GM10847 (cell line): ENCODE results near the gene TRAF1.

Experiments
- POLR2A ChIP-seq: IDR thresholded peaks from 2 replicates; pipeline ENCODE4 v1.6.1; 2011; ENCODE audit not compliant: insufficient read length; ENCODE audit errors: extremely low read depth

The TRAF1 gene

GRCh38 chr9:120877276-120878034, 49.1 kb downstream of the TRAF1 start:
- peak; percentile 66 for TF ChIP-seq POLR2A

DNA sequence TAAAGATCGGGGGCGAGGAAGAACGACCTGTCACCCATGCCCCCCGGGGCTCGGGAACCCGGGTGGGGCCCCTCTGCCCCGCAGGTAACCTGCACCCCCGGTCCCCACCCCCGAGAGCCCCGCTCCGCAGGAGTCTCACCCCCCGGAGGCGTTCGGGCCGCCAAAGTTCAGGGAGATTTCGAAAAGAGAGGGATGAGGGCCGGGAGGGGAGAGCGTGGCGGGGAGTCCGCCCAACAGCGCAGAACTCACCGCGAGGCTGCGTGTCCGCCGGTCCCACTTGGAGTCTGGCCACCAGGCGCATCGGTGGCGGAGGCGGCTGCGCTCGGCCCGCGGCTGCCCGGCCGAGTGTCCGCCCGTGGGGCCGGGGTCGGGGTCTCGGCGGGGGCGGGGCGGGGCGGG, 49.8 kb downstream of the TRAF1 start, which contains the start of gene PHF19:
Gene PHF19, minus strand, starts transcription at position 347 of the 399 bp plus-strand sequence. CDS start 2,447 bp downstream, outside the sequence.
- peak; percentile 45 for TF ChIP-seq POLR2A

- peak; percentile 61 for TF ChIP-seq POLR2A
Measured at GRCh38 chr9:120875954-120876841, 50.4 kb downstream of the TRAF1 start.

DNA sequence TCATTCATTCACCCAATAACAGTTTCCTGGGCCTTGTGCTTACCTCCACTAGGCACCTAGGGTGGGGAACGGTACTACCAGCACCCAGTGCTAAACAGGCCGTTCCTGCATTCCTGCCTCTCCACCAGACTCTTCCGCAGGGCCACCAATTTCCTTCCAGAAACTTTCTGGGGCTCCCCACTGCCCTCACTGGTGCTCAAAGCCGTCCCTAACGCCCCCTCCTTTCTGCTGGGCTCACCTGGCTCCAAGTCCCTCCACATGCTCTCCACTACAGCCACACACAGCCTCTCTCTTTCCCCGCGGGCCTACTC, 51.0 kb downstream of the TRAF1 start:
- TF ChIP-seq POLR2A = no peak

DNA sequence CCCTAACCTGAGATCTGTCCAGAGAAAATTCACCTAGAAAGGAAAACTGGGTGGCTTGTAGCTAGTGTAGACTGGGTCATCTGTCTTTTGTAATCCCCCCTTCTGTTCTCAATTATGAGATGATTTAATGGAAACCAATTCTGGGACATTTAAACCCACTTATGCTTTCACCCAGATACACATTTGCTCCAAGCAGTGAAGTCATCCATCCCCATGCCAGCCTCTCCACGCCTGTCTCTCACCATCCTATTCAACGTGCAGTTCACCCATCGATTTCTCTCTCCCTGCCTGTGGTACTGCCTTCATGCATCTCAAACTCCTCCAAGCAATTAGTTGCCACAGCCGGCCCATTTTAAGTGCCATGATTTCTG, 51.4 kb downstream of the TRAF1 start:
- no peak for TF ChIP-seq POLR2A

- TF ChIP-seq POLR2A = no peak
Measured at GRCh38 chr9:120874226-120875194, 52.1 kb downstream of the TRAF1 start.

GRCh38 chr9:120873512-120873911, 53.1 kb downstream of the TRAF1 start:
- no peak for TF ChIP-seq POLR2A

DNA sequence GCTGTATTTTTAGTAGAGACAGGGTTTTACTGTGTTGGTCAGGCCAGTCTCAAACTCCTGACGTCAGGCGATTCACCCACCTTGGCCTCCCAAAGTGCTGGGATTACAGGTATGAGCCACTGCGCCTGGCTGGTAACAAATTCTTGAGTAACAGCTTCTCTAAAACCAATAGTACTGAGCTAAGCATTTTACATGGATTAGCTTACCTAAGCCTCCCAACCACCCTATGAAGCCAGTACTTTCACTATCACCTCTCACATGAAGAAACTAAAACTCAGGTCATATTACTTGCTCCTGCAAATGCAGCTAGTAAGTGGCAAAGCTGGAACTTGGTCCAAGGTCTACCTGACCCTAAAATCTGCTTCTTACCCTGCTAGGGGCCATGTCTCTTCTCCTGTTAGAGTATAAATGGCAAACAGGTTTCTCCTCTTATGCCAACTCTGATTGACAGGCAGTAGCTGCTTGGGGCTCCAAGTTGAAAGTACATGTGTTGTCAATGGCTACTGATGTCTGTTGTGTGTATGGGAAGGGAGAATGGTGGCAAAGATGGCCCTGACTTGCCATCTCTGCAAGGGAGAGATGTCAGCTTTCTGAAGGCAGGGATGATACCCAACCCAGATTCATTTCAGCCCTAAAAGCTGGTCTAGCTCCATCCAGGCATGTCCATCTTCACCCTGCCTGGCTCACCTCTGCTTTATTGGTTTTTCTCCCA, 53.6 kb downstream of the TRAF1 start:
- no peak for TF ChIP-seq POLR2A

DNA sequence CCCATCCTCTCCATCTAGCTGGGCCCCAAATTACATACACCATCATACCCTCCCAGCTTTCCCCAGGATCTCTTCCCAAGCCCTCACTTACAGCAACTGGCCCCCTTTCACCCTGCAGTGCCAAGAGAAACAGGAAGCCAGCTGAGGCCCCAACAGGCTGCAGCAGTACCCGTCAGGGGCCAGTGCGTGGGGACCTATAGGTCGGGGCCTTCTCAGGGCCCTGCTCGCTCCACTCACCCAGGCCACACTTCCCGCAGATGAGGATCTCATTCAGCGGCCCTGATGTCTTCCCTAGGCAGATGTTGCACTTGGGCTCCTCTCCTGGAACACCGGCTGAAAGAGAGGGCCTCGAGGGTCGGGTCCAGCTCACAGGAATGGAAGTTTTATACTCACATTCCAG, 56.4 kb downstream of the TRAF1 start:
- TF ChIP-seq POLR2A = no peak

GRCh38 chr9:120869726-120870125, 56.9 kb downstream of the TRAF1 start:
- TF ChIP-seq POLR2A = no peak

DNA sequence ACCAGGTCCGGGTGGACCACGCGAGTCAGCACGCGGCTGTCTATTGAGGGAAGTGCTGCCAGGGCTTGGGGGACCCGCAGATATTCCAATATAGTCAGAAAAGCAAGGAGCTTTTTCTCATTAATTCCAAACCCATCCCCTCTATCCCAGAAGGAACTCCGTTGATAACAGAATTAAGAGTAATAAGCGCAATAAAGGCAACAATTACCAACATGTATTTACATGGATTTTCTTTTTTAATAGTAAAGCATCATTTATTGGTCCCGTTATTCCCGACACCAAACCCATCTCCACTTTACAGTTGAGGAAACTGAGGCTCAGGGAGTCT, 57.3 kb downstream of the TRAF1 start:
- TF ChIP-seq POLR2A = no peak

DNA sequence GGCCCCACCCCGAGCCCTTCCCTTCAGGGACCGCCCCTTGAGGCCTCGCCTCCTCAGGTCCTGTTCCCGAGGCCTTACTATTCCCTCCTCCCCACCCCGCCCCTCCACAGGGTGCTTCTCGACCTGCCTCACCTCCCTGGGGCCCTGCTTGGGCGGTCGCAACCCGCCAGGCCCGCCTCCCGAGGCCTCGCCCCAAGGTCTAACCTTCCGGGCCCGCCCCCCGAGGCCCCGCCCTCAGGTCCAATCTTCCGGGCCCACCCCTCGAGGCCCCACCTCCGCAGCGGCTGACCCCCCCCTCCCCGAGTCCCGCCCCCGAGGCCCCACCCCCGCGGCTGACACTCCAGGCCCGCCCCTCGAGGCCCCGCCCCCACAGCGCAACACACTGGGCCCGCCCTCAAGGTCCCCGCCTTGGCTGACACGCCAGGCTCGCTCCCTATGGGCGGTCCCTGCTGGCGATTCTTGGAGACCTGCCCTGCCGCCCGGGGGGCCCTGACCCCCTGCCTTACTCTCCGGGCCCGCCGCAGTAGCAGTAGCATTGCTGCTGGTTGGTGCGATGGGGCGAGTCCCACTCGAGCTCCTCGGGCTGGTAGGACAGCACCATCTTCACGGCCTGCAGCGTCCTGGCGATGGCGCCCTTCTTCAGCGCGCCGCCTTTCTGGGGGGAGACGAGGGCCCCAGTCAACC, 57.8 kb downstream of the TRAF1 start:
- TF ChIP-seq POLR2A = peak; percentile 31

DNA sequence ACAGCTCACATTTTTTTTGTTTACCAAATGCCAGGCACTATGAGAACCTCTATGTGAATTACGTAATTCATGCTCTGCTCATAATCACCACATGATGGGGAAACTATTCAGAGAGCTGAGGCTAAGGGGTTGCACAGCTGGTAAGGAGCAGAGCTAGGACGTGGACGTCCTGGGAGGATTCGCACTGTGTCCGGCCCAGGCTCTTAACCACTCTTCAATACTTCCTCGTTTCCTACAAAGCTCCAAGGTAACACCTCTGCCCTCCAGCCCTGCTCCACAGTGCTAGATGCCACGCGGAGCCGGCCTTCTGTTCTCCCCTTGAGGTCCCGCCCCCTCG, 58.3 kb downstream of the TRAF1 start:
- TF ChIP-seq POLR2A = no peak

DNA sequence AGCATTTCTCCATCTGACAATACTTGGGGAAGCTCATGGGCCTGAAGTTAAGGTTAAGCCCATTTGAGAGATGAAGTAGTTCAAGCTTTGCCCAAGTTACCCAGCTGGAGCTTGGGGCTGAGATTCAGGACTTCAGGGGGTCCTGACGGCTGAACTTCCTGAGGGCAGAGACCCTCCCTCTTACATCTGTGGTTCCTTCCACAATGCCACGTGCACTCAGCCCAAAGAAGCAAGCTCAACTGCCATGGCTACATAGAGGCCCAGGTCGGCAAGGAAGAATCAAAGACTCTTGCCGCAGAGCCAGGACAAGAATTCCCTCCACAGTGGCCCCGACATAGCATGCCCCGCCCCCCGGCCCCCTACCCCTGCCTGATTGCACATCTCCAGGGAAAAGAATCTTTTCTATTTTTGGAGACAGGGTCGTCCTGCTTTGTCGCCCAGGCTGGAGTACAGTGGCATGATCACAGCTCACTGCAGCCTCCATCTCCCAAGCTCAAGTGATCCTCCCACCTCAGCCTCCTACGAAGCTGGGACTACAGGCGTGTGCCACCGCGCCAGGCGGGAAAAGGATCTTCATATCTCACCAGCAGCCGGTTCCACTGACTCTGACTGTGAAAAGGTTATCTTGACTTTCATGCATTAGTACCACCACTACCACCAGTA, 58.8 kb downstream of the TRAF1 start:
- TF ChIP-seq POLR2A = no peak
